ENCODE measurements around the gene TMEM220.
A peak's percentile ranks its signal among the peaks of the same experiment; 100 is the strongest.
"Not testable (repeated sequence)": the region's sequence is repeated elsewhere in the genome, so short reads cannot be mapped to it uniquely, and the experiment has no call there.

TMEM220 gene

DNA sequence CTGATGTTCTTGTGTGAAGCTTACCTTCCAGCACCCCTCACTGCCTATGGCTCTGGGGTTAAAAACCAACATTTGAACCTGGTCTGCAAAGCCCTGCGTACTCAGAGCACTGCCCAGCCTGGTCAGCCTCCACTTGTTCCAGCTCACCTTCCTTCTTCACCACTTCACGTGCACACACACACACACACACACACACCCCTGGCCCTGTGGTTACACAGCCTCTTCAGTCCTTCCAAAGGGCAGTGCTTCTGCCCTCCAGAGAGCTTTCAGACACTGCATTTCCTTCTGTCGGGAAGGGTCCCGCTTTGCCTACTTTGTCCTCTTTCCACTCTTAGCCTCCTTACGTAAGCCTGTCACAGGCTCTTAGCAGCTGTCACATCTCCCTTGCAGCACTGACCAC lies 9.6 kb upstream of the TMEM220 start:
- H3K36me3 ChIP-seq (ENCODE audit: control insufficient read depth, insufficient read depth, low read length, severe bottlenecking), result no peaks in the 10 kb centered on the region
- peaks cover 18% of the 10 kb centered on the region for H3K4me1 ChIP-seq (ENCODE audit: control insufficient read depth, insufficient read depth, low read length)
- H3K4me3 ChIP-seq (ENCODE audit: low read length), result no peak overlapping the region
- no peaks in the 10 kb centered on the region for H3K9me3 ChIP-seq (ENCODE audit: control insufficient read depth, low read length)
- H3K27me3 ChIP-seq (replicated peaks; ENCODE audit: control insufficient read depth, insufficient read depth, low read length), result no peaks in the 10 kb centered on the region
- DNase-seq (ENCODE audit: low read depth), result no peak
- no peak overlapping the region for H3K9ac ChIP-seq (ENCODE audit: low read length)

- no peak overlapping the region for H3K4me3 ChIP-seq (ENCODE audit: low read length)
- H3K9me3 ChIP-seq (ENCODE audit: control insufficient read depth, low read length), result no peaks in the 10 kb centered on the region
- H3K4me1 ChIP-seq (ENCODE audit: control insufficient read depth, insufficient read depth, low read length), result peaks cover 12% of the 10 kb centered on the region
- H3K27me3 ChIP-seq (replicated peaks; ENCODE audit: control insufficient read depth, insufficient read depth, low read length), result no peaks in the 10 kb centered on the region
- no peak overlapping the region for H3K9ac ChIP-seq (ENCODE audit: low read length)
- no peaks in the 10 kb centered on the region for H3K36me3 ChIP-seq (ENCODE audit: control insufficient read depth, insufficient read depth, low read length, severe bottlenecking)
- no peak for DNase-seq (ENCODE audit: low read depth)
Measured at GRCh38 chr17:10738521-10739258, 8.9 kb upstream of the TMEM220 start.

DNA sequence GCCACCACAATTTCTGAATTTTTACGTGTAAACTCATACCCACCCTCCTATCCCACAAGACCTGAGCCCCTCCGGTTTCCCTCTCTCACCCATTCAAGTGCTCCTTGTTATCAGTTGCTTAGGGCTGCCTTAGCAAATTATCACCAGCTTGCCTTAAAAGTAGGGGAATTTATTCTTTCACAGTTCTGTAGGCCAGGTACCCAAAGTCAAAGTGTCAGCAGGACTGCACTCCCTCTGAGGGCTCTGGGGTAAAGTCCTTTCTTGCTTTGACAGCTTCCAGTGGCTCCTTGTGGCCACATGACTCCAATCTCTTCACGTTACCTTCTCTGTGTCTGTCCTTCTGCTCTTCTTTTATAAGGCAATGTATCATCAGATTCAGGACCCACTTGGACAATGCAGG lies 7.9 kb upstream of the TMEM220 start:
- no peak for DNase-seq (ENCODE audit: low read depth)
- H3K36me3 ChIP-seq (ENCODE audit: control insufficient read depth, insufficient read depth, low read length, severe bottlenecking), result no peaks in the 10 kb centered on the region
- H3K27me3 ChIP-seq (replicated peaks; ENCODE audit: control insufficient read depth, insufficient read depth, low read length), result no peaks in the 10 kb centered on the region

DNA sequence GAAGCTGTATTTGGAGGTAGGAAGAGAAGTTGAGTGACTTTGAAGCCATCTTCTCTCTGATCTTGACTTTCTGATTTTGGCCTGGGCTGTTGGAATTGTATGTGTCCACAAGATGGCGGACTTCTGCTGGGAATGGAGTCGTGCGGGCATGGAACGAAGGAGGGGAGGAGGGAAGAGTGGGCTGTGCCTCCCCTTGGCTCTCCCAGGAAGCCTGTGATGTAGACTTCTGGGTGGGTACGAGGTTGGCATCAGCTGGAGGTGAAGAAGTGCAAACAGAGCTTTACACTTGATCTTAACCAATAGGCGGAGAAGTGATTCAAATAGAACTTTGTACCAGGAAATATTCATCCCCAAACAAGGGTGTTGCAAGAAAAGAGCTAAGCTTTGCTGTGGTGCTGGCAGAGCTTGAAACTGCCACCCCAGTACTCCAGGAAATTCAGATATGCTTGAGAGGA lies 7.4 kb upstream of the TMEM220 start:
- Histone ChIP-seq H3K4me3 (ENCODE audit: low read length) (no peak overlapping the region), H3K27me3 (replicated peaks; ENCODE audit: control insufficient read depth, insufficient read depth, low read length) (no peaks in the 10 kb centered on the region), H3K4me1 (ENCODE audit: control insufficient read depth, insufficient read depth, low read length) (peaks cover 5% of the 10 kb centered on the region), H3K36me3 (ENCODE audit: control insufficient read depth, insufficient read depth, low read length, severe bottlenecking) (no peaks in the 10 kb centered on the region), H3K9me3 (ENCODE audit: control insufficient read depth, low read length) (no peaks in the 10 kb centered on the region), H3K9ac (ENCODE audit: low read length) (no peak overlapping the region)
- peak; percentile 84 for DNase-seq (ENCODE audit: low read depth)

More for the DNA sequence above, 7.9 kb upstream of the TMEM220 start:
- no peaks in the 10 kb centered on the region for H3K9me3 ChIP-seq (ENCODE audit: control insufficient read depth, low read length)
- H3K4me1 ChIP-seq (ENCODE audit: control insufficient read depth, insufficient read depth, low read length), result peaks cover 5% of the 10 kb centered on the region
- no peak overlapping the region for H3K4me3 ChIP-seq (ENCODE audit: low read length)
- no peak overlapping the region for H3K9ac ChIP-seq (ENCODE audit: low read length)

DNA sequence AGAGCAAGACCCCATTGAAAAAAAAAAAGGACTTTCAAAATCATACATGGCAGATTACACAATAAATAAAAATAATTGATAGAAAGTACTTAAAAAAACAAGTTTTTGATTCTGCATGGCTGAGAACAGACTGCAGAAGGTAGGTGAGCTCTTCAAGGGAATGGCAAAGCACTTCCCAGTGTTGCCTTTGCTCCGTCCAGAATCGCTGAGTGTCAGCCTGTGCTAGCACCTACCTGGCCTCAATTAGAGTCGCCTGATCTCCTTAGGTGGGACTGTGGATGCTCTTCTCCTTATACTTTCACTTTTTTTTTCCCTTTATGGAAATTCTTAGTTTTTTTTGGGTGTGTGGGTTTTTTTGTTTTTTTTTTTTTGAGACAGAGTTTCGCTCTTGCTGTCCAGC lies 6.0 kb upstream of the TMEM220 start:
- Histone ChIP-seq H3K9me3 (ENCODE audit: control insufficient read depth, low read length) (no peaks in the 10 kb centered on the region), H3K4me3 (ENCODE audit: low read length) (no peak overlapping the region), H3K4me1 (ENCODE audit: control insufficient read depth, insufficient read depth, low read length) (peaks cover 7% of the 10 kb centered on the region), H3K9ac (ENCODE audit: low read length) (no peak overlapping the region), H3K36me3 (ENCODE audit: control insufficient read depth, insufficient read depth, low read length, severe bottlenecking) (no peaks in the 10 kb centered on the region), H3K27me3 (replicated peaks; ENCODE audit: control insufficient read depth, insufficient read depth, low read length) (no peaks in the 10 kb centered on the region)
- no peak for DNase-seq (ENCODE audit: low read depth)

GRCh38 chr17:10735251-10735650 lies 5.4 kb upstream of the TMEM220 start:
- Histone ChIP-seq H3K4me3 (ENCODE audit: low read length) (no peak overlapping the region), H3K27me3 (replicated peaks; ENCODE audit: control insufficient read depth, insufficient read depth, low read length) (no peaks in the 10 kb centered on the region), H3K9me3 (ENCODE audit: control insufficient read depth, low read length) (no peaks in the 10 kb centered on the region), H3K9ac (ENCODE audit: low read length) (no peak overlapping the region), H3K4me1 (ENCODE audit: control insufficient read depth, insufficient read depth, low read length) (peaks cover 11% of the 10 kb centered on the region), H3K36me3 (ENCODE audit: control insufficient read depth, insufficient read depth, low read length, severe bottlenecking) (no peaks in the 10 kb centered on the region)
- no peak for DNase-seq (ENCODE audit: low read depth)

DNA sequence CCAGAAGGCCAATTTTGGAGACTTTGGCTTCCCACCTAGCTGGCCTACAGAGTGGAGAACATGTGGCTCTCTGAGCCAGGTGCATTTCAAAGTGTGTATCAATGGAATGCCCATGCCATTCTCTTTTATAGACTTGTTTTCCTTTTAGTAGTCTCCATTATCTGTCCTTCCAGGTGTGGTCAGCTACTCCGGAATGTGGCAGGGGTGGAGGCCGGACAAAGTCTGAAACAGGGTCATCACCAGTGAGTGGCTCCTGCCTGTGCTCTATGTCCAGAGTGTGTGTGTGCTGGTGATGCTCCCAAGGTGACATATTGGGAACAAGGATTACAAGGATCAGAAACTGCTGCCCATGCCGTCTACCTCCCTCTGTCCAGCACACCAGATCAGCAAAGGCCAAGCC lies 3.8 kb upstream of the TMEM220 start:
- Histone ChIP-seq H3K27me3 (replicated peaks; ENCODE audit: control insufficient read depth, insufficient read depth, low read length) (no peaks in the 10 kb centered on the region), H3K9me3 (ENCODE audit: control insufficient read depth, low read length) (no peaks in the 10 kb centered on the region), H3K4me1 (ENCODE audit: control insufficient read depth, insufficient read depth, low read length) (peaks cover 17% of the 10 kb centered on the region), H3K36me3 (ENCODE audit: control insufficient read depth, insufficient read depth, low read length, severe bottlenecking) (no peaks in the 10 kb centered on the region), H3K9ac (ENCODE audit: low read length) (no peak overlapping the region), H3K4me3 (ENCODE audit: low read length) (no peak overlapping the region)
- DNase-seq (ENCODE audit: low read depth), result no peak

GRCh38 chr17:10732121-10732520 lies 2.3 kb upstream of the TMEM220 start:
- DNase-seq (ENCODE audit: low read depth); H3K36me3 ChIP-seq (ENCODE audit: control insufficient read depth, insufficient read depth, low read length, severe bottlenecking); H3K4me3 ChIP-seq (ENCODE audit: low read length); H3K9me3 ChIP-seq (ENCODE audit: control insufficient read depth, low read length); H3K9ac ChIP-seq (ENCODE audit: low read length); H3K27me3 ChIP-seq (replicated peaks; ENCODE audit: control insufficient read depth, insufficient read depth, low read length): not testable (repeated sequence)
- H3K4me1 ChIP-seq (ENCODE audit: control insufficient read depth, insufficient read depth, low read length), result peaks cover 13% of the 10 kb centered on the region

DNA sequence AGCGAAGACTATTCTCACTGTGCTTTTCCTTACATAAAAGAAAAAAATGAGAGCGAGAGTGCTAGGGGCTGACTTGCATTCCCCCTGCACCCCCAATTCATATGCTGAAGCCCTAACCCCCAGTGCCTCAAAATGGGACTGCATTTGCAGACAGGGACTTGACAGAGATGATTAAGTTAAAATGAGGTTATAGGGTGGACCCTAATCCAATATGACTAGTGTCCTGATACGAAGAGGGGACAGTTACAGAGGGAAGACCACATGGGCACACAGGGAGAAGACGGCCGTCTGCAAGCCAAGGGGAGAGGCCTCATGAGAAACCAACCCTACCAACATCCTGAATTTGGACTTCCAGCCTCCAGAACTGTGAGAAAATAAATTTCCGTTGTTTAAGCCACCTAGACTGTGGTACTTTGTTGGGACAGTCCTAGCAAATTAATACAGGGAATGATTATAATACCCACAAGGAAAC lies 1.6 kb upstream of the TMEM220 start:
- H3K4me1 ChIP-seq (ENCODE audit: control insufficient read depth, insufficient read depth, low read length), result peaks cover 13% of the 10 kb centered on the region
- H3K9me3 ChIP-seq (ENCODE audit: control insufficient read depth, low read length), result no peaks in the 10 kb centered on the region
- H3K27me3 ChIP-seq (replicated peaks; ENCODE audit: control insufficient read depth, insufficient read depth, low read length), result no peaks in the 10 kb centered on the region
- peaks cover 9% of the 10 kb centered on the region for H3K36me3 ChIP-seq (ENCODE audit: control insufficient read depth, insufficient read depth, low read length, severe bottlenecking)
- no peak overlapping the region for H3K4me3 ChIP-seq (ENCODE audit: low read length)
- DNase-seq (ENCODE audit: low read depth), result no peak
- H3K9ac ChIP-seq (ENCODE audit: low read length), result no peak overlapping the region

- Histone ChIP-seq H3K4me3 (ENCODE audit: low read length) (peak overlapping the region; percentile 83), H3K4me1 (ENCODE audit: control insufficient read depth, insufficient read depth, low read length) (peaks cover 13% of the 10 kb centered on the region), H3K36me3 (ENCODE audit: control insufficient read depth, insufficient read depth, low read length, severe bottlenecking) (peaks cover 19% of the 10 kb centered on the region), H3K9ac (ENCODE audit: low read length) (peak overlapping the region; percentile 87)
- not testable (repeated sequence) for H3K27me3 ChIP-seq (replicated peaks; ENCODE audit: control insufficient read depth, insufficient read depth, low read length); H3K9me3 ChIP-seq (ENCODE audit: control insufficient read depth, low read length); DNase-seq (ENCODE audit: low read depth)
Measured at GRCh38 chr17:10730247-10730646, 424 bp upstream of the TMEM220 start.

- Histone ChIP-seq H3K36me3 (ENCODE audit: control insufficient read depth, insufficient read depth, low read length, severe bottlenecking) (peaks cover 26% of the 10 kb centered on the region), H3K9ac (ENCODE audit: low read length) (peak overlapping the region; percentile 87), H3K4me1 (ENCODE audit: control insufficient read depth, insufficient read depth, low read length) (peaks cover 13% of the 10 kb centered on the region), H3K27me3 (replicated peaks; ENCODE audit: control insufficient read depth, insufficient read depth, low read length) (no peaks in the 10 kb centered on the region), H3K9me3 (ENCODE audit: control insufficient read depth, low read length) (no peaks in the 10 kb centered on the region), H3K4me3 (ENCODE audit: low read length) (peak overlapping the region; percentile 83)
- no peak for DNase-seq (ENCODE audit: low read depth)
Measured at GRCh38 chr17:10728331-10728892, 1.4 kb downstream of the TMEM220 start.
